Measurements from ENCODE around the gene PNMA5.
"Not testable (repeated sequence)": the region's sequence is repeated elsewhere in the genome, so short reads cannot be mapped to it uniquely, and the experiment has no call there.

The PNMA5 gene

GRCh38 chrX:153019166-153019565, 25.2 kb upstream of the PNMA5 start:
- Histone ChIP-seq H3K27me3 (replicated peaks; ENCODE audit: control insufficient read depth, insufficient read depth, low read length) (no peaks in the 10 kb centered on the region), H3K4me3 (replicated peaks; ENCODE audit: low read depth, low read length) (no peak overlapping the region), H3K36me3 (ENCODE audit: control insufficient read depth, insufficient read depth, low read length) (no peaks in the 10 kb centered on the region)
- TF ChIP-seq CTCF (IDR thresholded peaks at IDR 0.05; ENCODE audit: insufficient read depth, low read length, poor library complexity, severe bottlenecking): no peak
- no peak for DNase-seq (ENCODE audit: extremely low read depth, insufficient read length)

- not testable (repeated sequence) for H3K27me3 ChIP-seq (replicated peaks; ENCODE audit: control insufficient read depth, insufficient read depth, low read length); H3K4me3 ChIP-seq (replicated peaks; ENCODE audit: low read depth, low read length); DNase-seq (ENCODE audit: extremely low read depth, insufficient read length); H3K36me3 ChIP-seq (ENCODE audit: control insufficient read depth, insufficient read depth, low read length)
Measured at GRCh38 chrX:153017174-153017573, 23.3 kb upstream of the PNMA5 start.

DNA sequence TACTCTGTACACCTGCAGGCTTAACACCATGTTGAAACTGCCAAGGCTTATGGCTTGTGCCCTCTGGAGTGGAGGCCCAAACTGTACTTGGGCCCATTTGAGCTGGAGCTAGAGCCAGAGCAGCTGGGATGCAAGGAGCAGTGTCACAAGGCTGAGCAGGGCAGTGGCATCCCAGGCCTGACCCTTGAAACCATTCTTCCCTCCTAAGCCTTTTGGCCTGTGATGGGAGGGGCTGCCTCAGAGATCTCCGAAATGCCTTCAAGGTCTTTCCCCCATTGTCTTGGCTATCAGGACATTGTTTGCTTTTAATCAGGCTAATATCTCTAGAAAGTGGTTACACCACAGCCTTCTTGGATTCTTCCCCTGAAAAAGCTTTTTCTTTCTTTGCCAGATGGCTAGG, 10.9 kb upstream of the PNMA5 start:
- TF ChIP-seq CTCF (IDR thresholded peaks at IDR 0.05; ENCODE audit: insufficient read depth, low read length, poor library complexity, severe bottlenecking): no peak
- DNase-seq (ENCODE audit: extremely low read depth, insufficient read length): no peak
- Histone ChIP-seq H3K27me3 (replicated peaks; ENCODE audit: control insufficient read depth, insufficient read depth, low read length) (no peaks in the 10 kb centered on the region), H3K4me3 (replicated peaks; ENCODE audit: low read depth, low read length) (no peak overlapping the region), H3K36me3 (ENCODE audit: control insufficient read depth, insufficient read depth, low read length) (no peaks in the 10 kb centered on the region)

- no peak overlapping the region for H3K4me3 ChIP-seq (replicated peaks; ENCODE audit: low read depth, low read length)
- DNase-seq (ENCODE audit: extremely low read depth, insufficient read length): no peak
- no peak for TF ChIP-seq CTCF (IDR thresholded peaks at IDR 0.05; ENCODE audit: insufficient read depth, low read length, poor library complexity, severe bottlenecking)
- H3K36me3 ChIP-seq (ENCODE audit: control insufficient read depth, insufficient read depth, low read length): no peaks in the 10 kb centered on the region
- no peaks in the 10 kb centered on the region for H3K27me3 ChIP-seq (replicated peaks; ENCODE audit: control insufficient read depth, insufficient read depth, low read length)
Measured at GRCh38 chrX:153003981-153004380, 10.1 kb upstream of the PNMA5 start.

DNA sequence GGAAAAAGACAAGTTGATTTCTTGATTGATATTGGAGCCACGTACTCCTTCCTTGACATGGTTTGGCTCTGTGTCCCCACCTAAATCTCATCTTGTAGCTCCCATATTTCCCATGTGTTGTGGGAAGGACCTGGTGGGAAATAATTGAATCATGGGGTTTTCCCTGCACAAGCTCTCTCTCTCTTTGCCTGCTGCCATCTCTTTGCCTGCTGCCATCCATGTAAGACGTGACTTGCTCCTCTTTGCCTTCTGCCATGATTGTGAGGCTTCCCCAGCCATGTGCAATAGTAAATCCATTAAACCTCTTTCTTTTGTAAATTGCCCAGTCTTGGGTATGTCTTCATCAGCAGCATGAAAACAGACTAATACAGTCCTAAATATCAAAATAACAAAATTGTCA, 8.3 kb upstream of the PNMA5 start:
- H3K27me3 ChIP-seq (replicated peaks; ENCODE audit: control insufficient read depth, insufficient read depth, low read length); H3K36me3 ChIP-seq (ENCODE audit: control insufficient read depth, insufficient read depth, low read length); DNase-seq (ENCODE audit: extremely low read depth, insufficient read length); H3K4me3 ChIP-seq (replicated peaks; ENCODE audit: low read depth, low read length): not testable (repeated sequence)

- no peak overlapping the region for H3K4me3 ChIP-seq (replicated peaks; ENCODE audit: low read depth, low read length)
- no peak for DNase-seq (ENCODE audit: extremely low read depth, insufficient read length)
- H3K27me3 ChIP-seq (replicated peaks; ENCODE audit: control insufficient read depth, insufficient read depth, low read length): no peaks in the 10 kb centered on the region
- H3K36me3 ChIP-seq (ENCODE audit: control insufficient read depth, insufficient read depth, low read length): no peaks in the 10 kb centered on the region
- no peak for TF ChIP-seq CTCF (IDR thresholded peaks at IDR 0.05; ENCODE audit: insufficient read depth, low read length, poor library complexity, severe bottlenecking)
Measured at GRCh38 chrX:152997337-152997736, 3.4 kb upstream of the PNMA5 start.

GRCh38 chrX:152992115-152992514, 1.8 kb downstream of the PNMA5 start:
- DNase-seq (ENCODE audit: extremely low read depth, insufficient read length): no peak
- H3K27me3 ChIP-seq (replicated peaks; ENCODE audit: control insufficient read depth, insufficient read depth, low read length): no peaks in the 10 kb centered on the region

More at GRCh38 chrX:152992115-152992514, 1.8 kb downstream of the PNMA5 start:
- no peak for TF ChIP-seq CTCF (IDR thresholded peaks at IDR 0.05; ENCODE audit: insufficient read depth, low read length, poor library complexity, severe bottlenecking)
- Histone ChIP-seq H3K4me3 (replicated peaks; ENCODE audit: low read depth, low read length) (no peak overlapping the region), H3K36me3 (ENCODE audit: control insufficient read depth, insufficient read depth, low read length) (no peaks in the 10 kb centered on the region)

Data from GM06990 (cell line).